Fibroblast of the aortic adventitia (primary cell): ENCODE data around the gene ELOVL2. TPM values are rescaled to one million over a fixed set of nuclear protein-coding genes. Genes with fewer than 3 reads are reported as not detected.

Source experiments
- DNase-seq: peaks from one replicate; pipeline ENCODE4 v3.0.0-alpha.2; 2010; ENCODE audit warnings: low read depth
- H3K4me3 ChIP-seq: 2 replicates; pipeline ENCODE4 v1.5.1; 2011; ENCODE audit warnings: low read depth, mild to moderate bottlenecking, control low read depth, low read length, moderate library complexity
- CTCF ChIP-seq: IDR thresholded peaks from 2 replicates; pipeline ENCODE4 v1.5.1; 2011; ENCODE audit warnings: mild to moderate bottlenecking, low read length, control low read depth, inconsistent platforms; ENCODE audit not compliant: insufficient read depth
- total RNA-seq: library from RNA; depleted of rRNA; stranded (reverse); fragments of >200 nt; gene quantifications from 2 replicates; pipeline ENCODE4 v1.2.3, GENCODE V29; 2012; ENCODE audit warnings: low replicate concordance

ELOVL2 gene
- total RNA-seq, 1 donor = 0.18 TPM

GRCh38 chr6:11016452-11016851 lies 27.7 kb downstream of the ELOVL2 start:
- DNase-seq = no peak
- no peak overlapping the region for H3K4me3 ChIP-seq
- TF ChIP-seq CTCF = no peak

- no peak for TF ChIP-seq CTCF
- no peak for DNase-seq
- no peak overlapping the region for H3K4me3 ChIP-seq
These were observed 29.0 kb downstream of the ELOVL2 start for GRCh38 chr6:11015102-11015501.

GRCh38 chr6:11013721-11014070 lies 30.4 kb downstream of the ELOVL2 start:
- H3K4me3 ChIP-seq = no peak overlapping the region
- DNase-seq = no peak
- no peak for TF ChIP-seq CTCF

GRCh38 chr6:11012976-11013720 lies 31.0 kb downstream of the ELOVL2 start:
- TF ChIP-seq CTCF = no peak
- peak; percentile 22 for DNase-seq
- no peak overlapping the region for H3K4me3 ChIP-seq

GRCh38 chr6:11012295-11012754 lies 31.8 kb downstream of the ELOVL2 start:
- no peak for DNase-seq
- TF ChIP-seq CTCF = no peak
- no peak overlapping the region for H3K4me3 ChIP-seq

- no peak for TF ChIP-seq CTCF
- peak; percentile 65 for DNase-seq
- H3K4me3 ChIP-seq = no peak overlapping the region
These were observed 32.3 kb downstream of the ELOVL2 start for GRCh38 chr6:11011787-11012234.

- no peak for TF ChIP-seq CTCF
- H3K4me3 ChIP-seq = no peak overlapping the region
- peak; percentile 43 for DNase-seq
These were observed 34.8 kb downstream of the ELOVL2 start for GRCh38 chr6:11009353-11009752.
